Stimulated activated memory B cell treated with anti-CD40 and anti-IgM and Interleukin-4, amounts not matched to agents 10 μg/mL and 1 μg/mL and 100 μg/mL, for 72 hours (primary cell): Measurements from ENCODE around the gene GPR142.
A peak's percentile ranks its signal among the peaks of the same experiment; 100 is the strongest.

Experiments
- ATAC-seq: fragments of 150-1000 bp; cut with Tn5 transposase; 2 replicates; pipeline ENCODE4 v1.10.0; 2021
- H3K27ac Mint-ChIP-seq: one replicate; pipeline ENCODE4 v1.8.0; 2022; ENCODE audit warnings: mild to moderate bottlenecking, mixed read lengths
- H3K27me3 Mint-ChIP-seq: one replicate; pipeline ENCODE4 v1.8.0; 2022; ENCODE audit warnings: mixed read lengths
- H3K36me3 Mint-ChIP-seq: one replicate; pipeline ENCODE4 v1.8.0; 2022; ENCODE audit warnings: mixed read lengths
- H3K4me1 Mint-ChIP-seq: one replicate; pipeline ENCODE4 v1.8.0; 2022; ENCODE audit warnings: mixed read lengths
- H3K4me3 Mint-ChIP-seq: one replicate; pipeline ENCODE4 v1.8.0; 2022; ENCODE audit warnings: mild to moderate bottlenecking, moderate library complexity, mixed read lengths
- H3K9me3 Mint-ChIP-seq: one replicate; pipeline ENCODE4 v1.8.0; 2022; ENCODE audit warnings: mixed read lengths

GPR142 gene

GRCh38 chr17:74367206-74367605 is at the start of gene GPR142:
Gene GPR142, plus strand, starts transcription at chr17:74367506. Its CDS starts 2,035 bp downstream, at chr17:74369541.
- Mint-ChIP-seq H3K27me3 (peaks cover 64% of the 10 kb centered on the region), H3K4me1 (peaks cover 18% of the 10 kb centered on the region), H3K9me3 (no peaks in the 10 kb centered on the region), H3K27ac (no peak within 1 kb of the TSS), H3K4me3 (no peak within 1 kb of the TSS), H3K36me3 (no peaks in the 10 kb centered on the region)
- no peak for ATAC-seq

- no peak overlapping the region for H3K27ac Mint-ChIP-seq
- no peaks in the 10 kb centered on the region for H3K36me3 Mint-ChIP-seq
These were observed 48.9 kb upstream of the GPR142 start for GRCh38 chr17:74318391-74318790.

GRCh38 chr17:74324521-74324920 is 42.8 kb upstream of the GPR142 start:
- H3K9me3 Mint-ChIP-seq = no peaks in the 10 kb centered on the region
- no peaks in the 10 kb centered on the region for H3K36me3 Mint-ChIP-seq
- peaks cover 10% of the 10 kb centered on the region for H3K4me1 Mint-ChIP-seq
- no peak overlapping the region for H3K27ac Mint-ChIP-seq
- peaks cover 88% of the 10 kb centered on the region for H3K27me3 Mint-ChIP-seq
- H3K4me3 Mint-ChIP-seq = no peak overlapping the region
- ATAC-seq = no peak

More at GRCh38 chr17:74318391-74318790, 48.9 kb upstream of the GPR142 start:
- Mint-ChIP-seq H3K9me3 (no peaks in the 10 kb centered on the region), H3K27me3 (peaks cover 53% of the 10 kb centered on the region), H3K4me3 (no peak overlapping the region), H3K4me1 (no peaks in the 10 kb centered on the region)
- ATAC-seq = no peak

GRCh38 chr17:74325376-74325742 is 41.9 kb upstream of the GPR142 start:
- Mint-ChIP-seq H3K36me3 (no peaks in the 10 kb centered on the region), H3K4me3 (peak overlapping the region; percentile 22), H3K27me3 (peaks cover 85% of the 10 kb centered on the region), H3K9me3 (no peaks in the 10 kb centered on the region), H3K4me1 (peaks cover 10% of the 10 kb centered on the region), H3K27ac (no peak overlapping the region)
- no peak for ATAC-seq

GRCh38 chr17:74325743-74326379 is 41.4 kb upstream of the GPR142 start, which contains the start of gene KIF19:
Gene KIF19, plus strand, starts transcription at chr17:74326226. Its CDS starts 124 bp downstream, at chr17:74326350.
- peak within 1 kb of the TSS; percentile 22 for H3K4me3 Mint-ChIP-seq
- peak; percentile 68 for ATAC-seq
- H3K27me3 Mint-ChIP-seq = peaks cover 83% of the 10 kb centered on the region
- H3K36me3 Mint-ChIP-seq = no peaks in the 10 kb centered on the region
- peaks cover 10% of the 10 kb centered on the region for H3K4me1 Mint-ChIP-seq
- no peak within 1 kb of the TSS for H3K27ac Mint-ChIP-seq
- no peaks in the 10 kb centered on the region for H3K9me3 Mint-ChIP-seq

GRCh38 chr17:74326506-74326905 is 40.8 kb upstream of the GPR142 start:
- Mint-ChIP-seq H3K4me3 (no peak overlapping the region), H3K36me3 (no peaks in the 10 kb centered on the region), H3K27me3 (peaks cover 83% of the 10 kb centered on the region), H3K9me3 (no peaks in the 10 kb centered on the region), H3K27ac (no peak overlapping the region), H3K4me1 (peaks cover 10% of the 10 kb centered on the region)
- no peak for ATAC-seq

- no peaks in the 10 kb centered on the region for H3K9me3 Mint-ChIP-seq
These were observed 38.8 kb upstream of the GPR142 start for GRCh38 chr17:74328487-74328886.

GRCh38 chr17:74329378-74329777 is 37.9 kb upstream of the GPR142 start:
- H3K9me3 Mint-ChIP-seq = no peaks in the 10 kb centered on the region
- peaks cover 15% of the 10 kb centered on the region for H3K4me1 Mint-ChIP-seq
- H3K27me3 Mint-ChIP-seq = peaks cover 72% of the 10 kb centered on the region
- no peak overlapping the region for H3K4me3 Mint-ChIP-seq
- H3K27ac Mint-ChIP-seq = no peak overlapping the region
- no peaks in the 10 kb centered on the region for H3K36me3 Mint-ChIP-seq
- no peak for ATAC-seq

More at GRCh38 chr17:74328487-74328886, 38.8 kb upstream of the GPR142 start:
- ATAC-seq = no peak
- Mint-ChIP-seq H3K4me3 (no peak overlapping the region), H3K36me3 (no peaks in the 10 kb centered on the region), H3K27ac (no peak overlapping the region), H3K4me1 (peaks cover 15% of the 10 kb centered on the region), H3K27me3 (peaks cover 79% of the 10 kb centered on the region)

- Mint-ChIP-seq H3K9me3 (no peaks in the 10 kb centered on the region), H3K4me3 (no peak overlapping the region), H3K4me1 (peaks cover 10% of the 10 kb centered on the region), H3K27me3 (peaks cover 62% of the 10 kb centered on the region), H3K36me3 (no peaks in the 10 kb centered on the region), H3K27ac (no peak overlapping the region)
- ATAC-seq = no peak
These were observed 36.9 kb upstream of the GPR142 start for GRCh38 chr17:74330446-74330845.

- no peak overlapping the region for H3K4me3 Mint-ChIP-seq
- no peaks in the 10 kb centered on the region for H3K9me3 Mint-ChIP-seq
- no peak overlapping the region for H3K27ac Mint-ChIP-seq
- H3K36me3 Mint-ChIP-seq = no peaks in the 10 kb centered on the region
- peaks cover 52% of the 10 kb centered on the region for H3K27me3 Mint-ChIP-seq
- H3K4me1 Mint-ChIP-seq = peaks cover 5% of the 10 kb centered on the region
- no peak for ATAC-seq
These were observed 35.2 kb upstream of the GPR142 start for GRCh38 chr17:74332017-74332650.

GRCh38 chr17:74332763-74333283 is 34.5 kb upstream of the GPR142 start:
- no peaks in the 10 kb centered on the region for H3K36me3 Mint-ChIP-seq
- H3K27ac Mint-ChIP-seq = no peak overlapping the region
- H3K9me3 Mint-ChIP-seq = no peaks in the 10 kb centered on the region
- H3K4me1 Mint-ChIP-seq = peaks cover 5% of the 10 kb centered on the region
- no peak overlapping the region for H3K4me3 Mint-ChIP-seq
- no peak for ATAC-seq
- H3K27me3 Mint-ChIP-seq = peaks cover 45% of the 10 kb centered on the region

GRCh38 chr17:74334393-74335039 is 32.8 kb upstream of the GPR142 start:
- Mint-ChIP-seq H3K27ac (no peak overlapping the region), H3K4me3 (no peak overlapping the region), H3K27me3 (peaks cover 42% of the 10 kb centered on the region), H3K9me3 (no peaks in the 10 kb centered on the region), H3K4me1 (peaks cover 5% of the 10 kb centered on the region), H3K36me3 (no peaks in the 10 kb centered on the region)
- no peak for ATAC-seq

- no peak overlapping the region for H3K27ac Mint-ChIP-seq
- no peak overlapping the region for H3K4me3 Mint-ChIP-seq
- H3K27me3 Mint-ChIP-seq = peaks cover 48% of the 10 kb centered on the region
- H3K36me3 Mint-ChIP-seq = no peaks in the 10 kb centered on the region
- H3K4me1 Mint-ChIP-seq = peaks cover 5% of the 10 kb centered on the region
- no peak for ATAC-seq
- H3K9me3 Mint-ChIP-seq = no peaks in the 10 kb centered on the region
These were observed 31.7 kb upstream of the GPR142 start for GRCh38 chr17:74335529-74336062.

- H3K4me1 Mint-ChIP-seq = peaks cover 5% of the 10 kb centered on the region
- H3K27ac Mint-ChIP-seq = no peak overlapping the region
- H3K4me3 Mint-ChIP-seq = no peak overlapping the region
- H3K27me3 Mint-ChIP-seq = peaks cover 42% of the 10 kb centered on the region
- H3K36me3 Mint-ChIP-seq = no peaks in the 10 kb centered on the region
- H3K9me3 Mint-ChIP-seq = no peaks in the 10 kb centered on the region
- no peak for ATAC-seq
These were observed 31.0 kb upstream of the GPR142 start for GRCh38 chr17:74336307-74336706.

GRCh38 chr17:74337834-74338500 is 29.3 kb upstream of the GPR142 start:
- Mint-ChIP-seq H3K36me3 (no peaks in the 10 kb centered on the region), H3K9me3 (no peaks in the 10 kb centered on the region), H3K4me3 (no peak overlapping the region), H3K4me1 (no peaks in the 10 kb centered on the region), H3K27ac (no peak overlapping the region), H3K27me3 (peaks cover 29% of the 10 kb centered on the region)
- no peak for ATAC-seq
